Measurements from ENCODE around the gene CLK3.

The CLK3 gene

DNA sequence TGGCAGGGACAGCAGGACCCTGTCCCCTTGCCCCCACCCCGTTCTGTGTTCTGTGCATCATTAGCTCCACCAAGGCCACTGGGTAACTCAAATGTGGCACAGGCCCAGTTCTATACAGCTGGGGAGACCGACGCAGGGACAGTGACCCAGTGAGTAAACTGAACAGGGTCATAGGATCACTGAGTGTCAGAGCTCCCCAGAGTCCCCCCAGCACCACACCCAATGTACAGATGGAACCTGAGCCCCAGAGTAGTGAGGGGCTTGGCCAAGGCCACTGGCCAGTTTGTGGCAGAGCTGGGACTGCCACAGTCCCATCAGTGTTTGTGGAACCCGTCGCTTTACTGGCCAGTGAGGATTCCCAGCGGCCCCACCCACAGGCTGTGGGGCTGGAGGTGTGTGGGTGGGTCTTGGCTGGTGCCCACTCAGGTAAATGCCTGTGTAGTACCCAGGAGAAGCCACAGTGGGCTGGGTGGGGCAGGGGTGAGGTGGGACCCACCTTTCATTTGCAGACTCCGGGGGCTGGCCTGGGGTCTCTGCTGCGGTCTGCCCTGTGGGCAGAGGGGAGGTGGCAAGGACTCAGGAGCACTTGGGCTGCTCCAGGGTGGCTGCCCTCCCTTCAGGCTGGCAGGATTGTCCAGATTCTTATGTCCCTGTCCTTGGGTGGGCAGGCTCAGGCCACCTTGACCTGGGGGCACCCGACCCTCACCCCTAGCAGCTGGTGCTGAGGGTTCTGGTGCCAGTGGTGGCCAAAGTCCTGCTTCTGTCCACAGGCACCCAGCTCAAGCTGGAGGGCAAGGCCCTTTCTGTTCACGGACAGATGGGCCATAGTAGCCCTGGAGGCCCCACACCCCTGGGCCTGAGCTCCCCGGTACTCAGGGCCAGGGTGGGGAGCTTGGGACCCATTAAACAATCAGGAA is 11.6 kb upstream of the CLK3 start:
- DNase-seq: no peak

GRCh38 chr15:74604983-74605794 is 10.4 kb upstream of the CLK3 start:
- no peak for DNase-seq

DNA sequence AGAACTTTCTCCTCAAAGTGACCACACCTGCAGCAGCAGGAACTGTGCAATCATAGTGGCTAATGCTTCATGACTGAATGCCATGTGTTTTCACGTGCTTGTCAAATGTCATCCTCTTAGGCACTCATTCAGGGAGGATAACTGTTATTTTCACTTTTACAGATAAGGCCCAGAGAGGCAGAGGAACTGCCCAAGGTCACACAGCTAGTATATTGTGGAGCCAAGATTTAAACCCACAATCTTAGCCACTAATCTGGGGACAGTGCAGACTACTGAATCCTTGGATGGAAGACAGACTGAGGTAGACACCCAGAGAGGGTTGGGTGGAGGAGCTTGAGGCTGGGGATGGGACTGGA is 9.9 kb upstream of the CLK3 start:
- DNase-seq: no peak

- DNase-seq: no peak
Measured at GRCh38 chr15:74608786-74609185, 6.8 kb upstream of the CLK3 start.

DNA sequence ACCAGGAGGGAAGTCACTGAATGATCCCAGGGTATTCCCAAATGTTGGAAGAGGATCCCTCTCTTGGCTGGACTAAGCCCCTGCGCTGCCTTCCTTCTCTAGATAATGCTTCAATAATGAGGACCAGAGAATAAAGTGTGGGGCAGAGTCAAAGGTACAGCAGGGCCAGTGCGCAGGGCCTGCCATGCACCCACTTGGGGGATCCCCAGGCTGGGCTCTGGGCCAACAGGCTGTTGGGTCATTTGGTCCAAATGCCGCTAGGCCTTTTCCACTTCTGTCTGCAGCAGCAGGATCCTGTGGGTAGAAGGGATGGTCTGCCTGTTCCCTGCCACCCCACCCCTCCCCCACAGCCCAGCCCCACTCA is 5.7 kb upstream of the CLK3 start:
- DNase-seq: no peak

DNA sequence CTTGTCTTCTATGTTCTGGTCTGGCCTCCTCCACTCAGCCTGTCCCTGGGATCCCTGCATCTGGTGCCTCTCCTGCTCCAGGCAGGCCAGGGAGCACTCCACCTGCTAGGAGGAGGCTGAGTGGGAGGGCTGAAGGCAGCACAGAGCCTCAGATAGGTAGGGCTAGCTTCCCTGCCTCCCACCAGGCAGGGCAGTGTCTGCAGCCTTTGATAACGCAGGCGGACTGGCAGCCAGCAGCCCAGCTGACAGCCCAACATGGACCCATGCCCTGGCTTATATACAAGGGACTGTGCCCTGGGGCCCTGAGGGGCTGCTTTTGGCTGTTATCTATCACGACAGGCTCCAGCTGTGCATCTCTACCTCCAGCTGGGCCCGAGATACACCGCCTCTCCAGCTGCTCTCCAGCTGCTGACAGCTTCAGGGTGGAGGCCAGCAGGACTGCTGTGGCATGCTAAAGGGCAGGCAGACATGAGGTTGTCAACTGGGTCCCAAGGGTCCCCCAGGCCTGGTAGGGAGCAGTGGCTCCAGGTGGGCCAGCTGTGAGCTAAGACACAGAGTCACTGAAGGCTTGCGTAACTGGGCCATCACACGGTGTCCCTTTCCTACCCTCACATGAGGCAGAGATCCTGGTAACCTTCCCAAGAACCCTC is 5.2 kb upstream of the CLK3 start:
- no peak for DNase-seq

DNA sequence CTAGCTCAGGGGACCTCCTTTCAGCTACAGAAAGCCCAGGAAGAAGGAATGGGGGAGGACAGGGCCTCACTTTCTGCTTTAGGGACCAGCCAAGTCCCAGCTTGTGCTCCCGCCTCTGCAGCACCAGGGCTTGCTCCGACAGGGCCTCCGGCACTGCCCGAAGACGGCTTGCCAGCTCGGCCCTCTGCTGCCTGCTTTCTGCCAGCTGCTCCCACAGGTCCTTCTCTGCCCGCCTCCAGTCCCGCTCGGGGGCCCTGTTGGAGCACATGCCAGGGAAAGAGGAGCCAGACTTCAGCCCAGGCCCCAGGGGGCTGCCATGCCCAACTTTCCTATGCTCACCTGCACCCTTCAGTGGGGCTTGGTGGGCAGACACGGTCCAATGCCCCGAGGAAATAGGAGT is 4.3 kb upstream of the CLK3 start:
- no peak for DNase-seq

GRCh38 chr15:74611834-74612233 is 3.8 kb upstream of the CLK3 start:
- DNase-seq: no peak

DNA sequence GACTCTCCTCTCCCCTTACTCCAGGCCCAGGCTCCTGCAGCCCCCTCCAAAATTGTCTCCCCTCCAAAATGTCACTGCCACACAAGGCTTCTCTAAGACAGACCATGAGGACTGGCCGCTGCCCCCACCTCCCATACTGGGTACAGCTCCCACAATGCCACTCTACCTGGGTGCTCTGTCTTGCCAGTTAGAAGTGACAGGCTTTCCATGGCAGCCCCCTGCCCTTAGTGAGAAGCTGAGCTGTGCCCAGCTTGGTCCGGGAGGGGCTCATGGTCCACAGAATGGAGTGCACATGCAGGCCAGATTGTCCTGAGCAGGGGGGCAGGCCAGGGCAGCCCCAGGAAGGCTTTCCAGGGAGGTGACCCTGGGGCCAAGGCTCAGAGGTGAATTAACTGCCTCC is 3.0 kb upstream of the CLK3 start:
- no peak for DNase-seq

GRCh38 chr15:74613089-74613952 is 2.3 kb upstream of the CLK3 start:
- no peak for DNase-seq

- peak; percentile 26 for DNase-seq
Measured at GRCh38 chr15:74613953-74614743, 1.5 kb upstream of the CLK3 start.

- DNase-seq: no peak
Measured at GRCh38 chr15:74614744-74615507, 710 bp upstream of the CLK3 start.

GRCh38 chr15:74616366-74616939 is 817 bp downstream of the CLK3 start:
- DNase-seq: no peak

DNA sequence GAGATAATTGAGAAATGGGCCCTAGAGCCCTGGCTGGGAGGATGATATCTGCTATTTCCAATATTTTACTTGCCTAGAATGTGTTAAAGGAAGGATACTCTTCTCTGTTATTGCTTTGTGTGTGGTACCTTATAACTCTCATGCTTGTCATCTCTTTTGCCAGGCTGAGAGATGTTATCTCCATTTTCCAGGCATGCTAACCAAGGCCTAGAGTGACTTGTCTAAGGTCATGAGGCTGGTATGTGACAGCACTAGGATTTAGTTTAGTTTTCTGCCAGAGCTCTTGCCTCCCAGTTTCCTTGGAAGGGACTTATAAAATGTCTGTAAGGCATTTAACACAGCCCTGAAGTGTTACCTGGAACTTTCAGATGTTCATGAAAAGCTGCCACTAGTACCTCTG is 1.4 kb downstream of the CLK3 start:
- DNase-seq: no peak

DNA sequence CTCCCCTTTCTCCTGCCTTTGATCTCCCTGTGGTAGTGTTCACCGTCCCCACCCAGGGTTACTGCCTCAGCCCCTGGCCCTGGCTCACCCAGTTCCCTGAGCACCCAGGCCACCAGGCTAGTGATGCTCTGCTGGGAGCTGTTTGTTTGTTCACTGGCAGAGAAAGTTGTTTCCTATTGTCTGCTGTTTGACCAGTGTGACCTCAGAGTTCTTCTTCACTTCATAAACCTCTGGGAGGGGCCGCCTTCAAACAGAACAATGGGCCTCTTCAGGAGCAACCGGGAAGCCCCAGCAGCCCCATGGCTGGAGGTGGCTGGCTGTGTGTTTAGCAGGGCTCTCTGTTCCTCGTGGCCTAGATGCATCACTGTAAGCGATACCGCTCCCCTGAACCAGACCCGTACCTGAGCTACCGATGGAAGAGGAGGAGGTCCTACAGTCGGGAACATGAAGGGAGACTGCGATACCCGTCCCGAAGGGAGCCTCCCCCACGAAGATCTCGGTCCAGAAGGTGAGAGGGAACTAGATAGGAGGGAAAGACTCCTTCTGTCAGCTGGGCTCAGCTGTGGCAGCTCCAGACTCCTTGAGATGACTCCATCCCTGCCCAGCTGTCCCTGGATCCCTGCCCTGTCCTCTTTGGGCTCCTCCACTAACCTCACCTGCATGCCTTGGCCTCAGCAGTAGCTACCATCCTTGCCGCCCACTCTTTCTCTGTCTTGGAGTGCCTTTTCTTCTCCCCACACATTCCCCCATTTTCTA is 3.4 kb downstream of the CLK3 start:
- no peak for DNase-seq

GRCh38 chr15:74619916-74620635 is 4.4 kb downstream of the CLK3 start:
- DNase-seq: no peak

GRCh38 chr15:74620636-74621545 is 5.3 kb downstream of the CLK3 start:
- peak; percentile 27 for DNase-seq

GRCh38 chr15:74621546-74621920 is 5.9 kb downstream of the CLK3 start:
- no peak for DNase-seq

Data from NCI-H510A (cell line).